ENCODE measurements around the gene PNO1. TPM values are rescaled to one million over a fixed set of nuclear protein-coding genes. Genes with fewer than 3 reads are reported as not detected.

Gene PNO1
- total and polyA plus RNA-seq, 10 of the 15 experiments (the other 5 are each of a cell fraction or from before 2014, with no cell fraction given), result 9.7 to 60.2 (median 30.3) TPM

DNA sequence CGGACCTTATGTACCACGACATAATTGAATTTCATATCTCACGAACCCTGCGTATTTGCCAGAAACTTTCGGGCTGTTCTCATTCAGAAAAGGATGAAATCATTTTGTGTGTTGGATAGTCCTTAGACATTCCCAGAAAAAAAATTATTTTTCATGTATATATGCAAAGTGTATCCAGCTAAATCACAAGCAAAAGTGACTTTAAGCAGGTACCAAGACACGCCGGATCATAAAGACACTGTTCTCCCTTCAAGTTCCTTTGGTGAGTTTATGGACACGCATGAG, 35.1 kb upstream of the PNO1 start (continued):
- TF ChIP-seq ASH2L (IDR thresholded peaks at IDR 0.05; ENCODE audit: borderline replicate concordance, low read depth), result no peak
- 0 out of 2 replicates have a peak, but pooled peaks have one; percentile 30 for TF ChIP-seq MTA3 (IDR thresholded peaks at IDR 0.05; ENCODE audit: borderline replicate concordance, low read length)
- TF ChIP-seq, protein P1, sequence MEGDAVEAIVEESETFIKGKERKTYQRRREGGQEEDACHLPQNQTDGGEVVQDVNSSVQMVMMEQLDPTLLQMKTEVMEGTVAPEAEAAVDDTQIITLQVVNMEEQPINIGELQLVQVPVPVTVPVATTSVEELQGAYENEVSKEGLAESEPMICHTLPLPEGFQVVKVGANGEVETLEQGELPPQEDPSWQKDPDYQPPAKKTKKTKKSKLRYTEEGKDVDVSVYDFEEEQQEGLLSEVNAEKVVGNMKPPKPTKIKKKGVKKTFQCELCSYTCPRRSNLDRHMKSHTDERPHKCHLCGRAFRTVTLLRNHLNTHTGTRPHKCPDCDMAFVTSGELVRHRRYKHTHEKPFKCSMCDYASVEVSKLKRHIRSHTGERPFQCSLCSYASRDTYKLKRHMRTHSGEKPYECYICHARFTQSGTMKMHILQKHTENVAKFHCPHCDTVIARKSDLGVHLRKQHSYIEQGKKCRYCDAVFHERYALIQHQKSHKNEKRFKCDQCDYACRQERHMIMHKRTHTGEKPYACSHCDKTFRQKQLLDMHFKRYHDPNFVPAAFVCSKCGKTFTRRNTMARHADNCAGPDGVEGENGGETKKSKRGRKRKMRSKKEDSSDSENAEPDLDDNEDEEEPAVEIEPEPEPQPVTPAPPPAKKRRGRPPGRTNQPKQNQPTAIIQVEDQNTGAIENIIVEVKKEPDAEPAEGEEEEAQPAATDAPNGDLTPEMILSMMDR (IDR thresholded peaks at IDR 0.05 in 2 of 3, conservative IDR thresholded peaks at IDR 0.05 in 1 of 3; ENCODE audit: control insufficient read depth in 2 of 3, extremely low read depth in 1 of 3, insufficient read depth in 1 of 3, low read depth in 3 of 3, low read length in 3 of 3), result no peak
- TF ChIP-seq E4F1 (IDR thresholded peaks at IDR 0.05; ENCODE audit: borderline replicate concordance, partially characterized antibody), result no peak

DNA sequence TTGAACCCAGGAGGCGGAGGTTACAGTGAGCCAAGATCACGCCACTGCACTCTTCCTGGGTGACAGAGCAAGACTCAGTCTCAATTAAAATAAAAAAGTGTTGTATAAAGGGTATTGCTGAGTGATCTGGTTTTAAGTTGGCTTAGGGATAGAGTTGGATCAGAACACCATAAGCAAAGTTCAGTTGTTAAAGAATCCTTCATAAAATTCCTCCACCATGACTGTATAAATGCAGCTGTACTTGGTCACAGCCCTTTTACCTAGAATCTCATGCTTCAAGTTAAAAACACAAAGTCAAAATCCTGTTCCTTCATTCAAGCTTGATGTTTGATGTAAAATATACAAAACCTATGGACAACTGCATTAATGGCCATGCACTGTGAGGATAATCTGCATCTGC, 33.4 kb upstream of the PNO1 start:
- Histone ChIP-seq H3K9me3 (replicated peaks; ENCODE audit: control insufficient read depth, insufficient read depth, low read length) (no peaks in the 10 kb centered on the region), H3K27ac (ENCODE audit: control insufficient read depth, insufficient read depth) (no peak overlapping the region), H3K79me2 (ENCODE audit: control insufficient read depth, insufficient read depth, low read length) (no peaks in the 10 kb centered on the region; the same call in none of the 2 replicates), H4K20me1 (ENCODE audit: control insufficient read depth, insufficient read depth) (no peaks in the 10 kb centered on the region), H3K9ac (ENCODE audit: control insufficient read depth, insufficient read depth, low read length) (no peak overlapping the region), H3K4me3 (no peak overlapping the region), H3K4me1 (ENCODE audit: control insufficient read depth, insufficient read depth, low read length) (peaks cover 41% of the 10 kb centered on the region), H3K4me2 (ENCODE audit: control insufficient read depth, insufficient read depth) (no peak overlapping the region), H2AFZ (ENCODE audit: control insufficient read depth, low read depth, low read length) (no peak overlapping the region), H3K36me3 (ENCODE audit: control insufficient read depth in 2 of 2, insufficient read depth in 2 of 2, low read length in 1 of 2) (no peaks in the 10 kb centered on the region), H3K27me3 (replicated peaks in 1 of 2; ENCODE audit: control insufficient read depth in 2 of 2, insufficient read depth in 2 of 2, low read length in 1 of 2) (no peaks in the 10 kb centered on the region)
- in situ Hi-C loops (cut with MboI), result loop anchor here (5.0 kb wide), 3 partner anchors 163 to 318 kb away; no protein-coding TSS in a partner anchor
- WGBS (ENCODE audit: insufficient coverage, insufficient replicate concordance, low lambda C conversion rate, missing lambda C conversion rate), result 87% methylated on average over 2 of the region's 2 CpGs
- no TSS peak for BruUV-seq (replicated peaks)
- intact Hi-C loops (cut with micrococcal nuclease; ENCODE audit: unreplicated experiment), result loop anchor here (5.0 kb wide), 2 partner anchors 62 to 238 kb away; partner anchors contain the start of gene C1D
- POLR2A ChIA-PET, result interaction anchor here (0.6 to 1.1 kb wide), 2 partner anchors 159 to 247 kb away, joined by 3 read pairs; no protein-coding TSS in a partner anchor
- FAIRE-seq, result no peak
- SMC1A ChIA-PET (ENCODE audit: uncharacterized antibody, unreplicated experiment), result interaction anchor here (0.8 to 4.8 kb wide), 6 partner anchors 33 to 317 kb away, joined by 3 to 43 read pairs (median 5); partner anchors contain the start of gene PNO1
- no peak for DNase-seq (ENCODE audit: low read depth, low spot score)
- RAD21 ChIA-PET (ENCODE audit: unreplicated experiment), result interaction anchor here (1.3 to 4.0 kb wide), 2 partner anchors 32 to 166 kb away, joined by 3 to 25 read pairs; no protein-coding TSS in a partner anchor
- no peak for ATAC-seq
- CTCF ChIA-PET, result interaction anchor here (0.7 to 6.2 kb wide), 9 partner anchors 61 to 318 kb away, joined by 3 to 130 read pairs (median 5); no protein-coding TSS in a partner anchor
- TF ChIP-seq NFXL1 (IDR thresholded peaks at IDR 0.05; ENCODE audit: borderline replicate concordance) (no peak), ZBTB40 (IDR thresholded peaks at IDR 0.05; ENCODE audit: borderline replicate concordance) (no peak), HDGF (IDR thresholded peaks at IDR 0.05) (no peak), GABPA (IDR thresholded peaks at IDR 0.05; ENCODE audit: low read depth) (no peak), GATAD2B (conservative IDR thresholded peaks at IDR 0.05; ENCODE audit: low read depth) (no peak), SUZ12 (IDR thresholded peaks at IDR 0.05; ENCODE audit: unreplicated experiment) (no peak), POU2F2 (IDR thresholded peaks at IDR 0.05; ENCODE audit: borderline replicate concordance, low read depth, low read length) (no peak), ETV6 (conservative IDR thresholded peaks at IDR 0.05 in 1 of 2, IDR thresholded peaks at IDR 0.05 in 1 of 2; ENCODE audit: borderline replicate concordance in 1 of 2, low read depth in 1 of 2) (no peak), CHD4 (IDR thresholded peaks at IDR 0.05) (no peak), NBN (IDR thresholded peaks at IDR 0.05) (no peak)

Measured in GM12878 (cell line).